ENCODE data around the gene WNT7B.

WNT7B gene

DNA sequence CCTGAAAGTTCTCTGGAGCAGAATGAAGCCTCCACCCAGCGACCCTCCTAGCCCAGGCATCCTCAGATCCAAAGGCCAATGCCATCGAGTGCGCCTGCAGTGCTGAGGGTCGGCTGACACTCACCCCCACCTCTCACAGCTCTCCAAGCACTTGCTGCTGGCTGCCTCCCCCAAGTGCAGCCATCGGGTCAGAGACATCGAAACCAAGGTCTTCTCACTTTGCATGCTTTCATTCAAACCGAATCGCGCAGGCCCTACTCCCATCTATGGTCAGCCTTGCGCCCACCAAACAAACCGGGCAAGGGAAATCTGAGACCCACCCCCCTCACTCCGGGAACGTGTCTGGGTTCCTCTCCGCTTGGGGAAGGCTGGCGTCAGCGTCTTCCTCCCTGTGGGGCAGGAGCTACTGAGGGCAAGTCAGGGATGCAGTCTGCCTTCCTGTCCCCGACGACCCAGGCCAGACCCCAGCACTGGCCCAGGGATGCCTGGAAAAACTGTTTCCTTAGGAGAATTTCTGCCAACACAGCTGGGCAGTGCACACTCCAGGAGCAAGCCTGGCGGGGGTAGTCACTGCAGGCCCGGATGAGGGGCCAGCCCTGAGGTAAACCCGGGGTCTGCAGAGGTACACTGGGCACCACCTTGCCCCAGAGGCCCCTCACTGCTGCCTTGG lies 7.0 kb downstream of the WNT7B start:
- no peak for DNase-seq

DNA sequence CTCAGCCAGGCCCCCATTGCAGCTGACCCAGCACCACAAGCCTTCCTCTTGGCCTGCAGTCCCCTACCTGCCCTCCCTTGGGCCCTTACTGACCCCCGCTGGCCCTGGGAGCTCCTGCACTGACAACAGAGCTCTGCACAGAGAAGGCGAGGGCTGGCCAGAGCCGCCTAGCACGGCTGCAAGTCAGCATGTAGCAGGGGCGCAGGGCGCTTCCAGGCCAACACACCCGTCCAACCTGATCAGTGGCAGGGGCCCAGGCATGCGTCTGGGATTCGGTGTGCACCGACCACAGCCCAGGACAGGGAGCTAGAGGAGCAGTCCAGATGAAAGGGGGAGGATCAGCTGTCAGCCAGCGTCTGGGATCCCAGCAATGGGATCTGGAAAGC lies 7.6 kb downstream of the WNT7B start:
- DNase-seq, result no peak

DNA sequence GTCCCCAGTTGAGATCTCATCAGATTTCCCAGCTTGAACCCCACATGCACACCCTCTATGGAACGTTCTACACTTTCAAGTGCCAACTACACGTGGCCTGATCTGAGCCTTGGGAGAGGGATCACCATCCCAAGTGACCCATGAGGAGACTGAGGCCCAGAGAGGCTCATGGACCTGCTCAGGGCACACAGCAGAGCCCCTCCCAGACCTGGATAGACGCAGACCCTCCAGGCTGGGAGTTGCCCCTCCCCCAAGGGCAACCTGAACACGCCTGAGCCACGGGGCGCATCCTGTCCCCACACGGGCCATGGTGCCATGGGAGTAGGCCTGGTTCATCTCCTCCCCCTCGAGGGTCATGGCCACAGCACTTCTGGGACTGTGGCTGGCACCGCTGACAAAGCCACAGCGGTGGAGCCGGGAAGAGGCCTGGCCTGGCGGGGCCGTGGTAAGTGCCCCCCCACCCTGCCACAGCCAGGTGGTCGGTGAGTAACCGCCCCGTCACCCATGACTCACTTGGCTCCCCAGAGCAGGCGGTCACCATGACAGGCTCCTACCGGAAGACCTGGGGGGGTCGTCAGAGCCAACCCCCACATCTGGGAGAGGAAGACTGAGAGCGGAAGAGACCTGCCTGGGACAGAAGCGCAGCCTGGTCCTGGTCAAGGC lies 8.1 kb downstream of the WNT7B start:
- no peak for DNase-seq

DNA sequence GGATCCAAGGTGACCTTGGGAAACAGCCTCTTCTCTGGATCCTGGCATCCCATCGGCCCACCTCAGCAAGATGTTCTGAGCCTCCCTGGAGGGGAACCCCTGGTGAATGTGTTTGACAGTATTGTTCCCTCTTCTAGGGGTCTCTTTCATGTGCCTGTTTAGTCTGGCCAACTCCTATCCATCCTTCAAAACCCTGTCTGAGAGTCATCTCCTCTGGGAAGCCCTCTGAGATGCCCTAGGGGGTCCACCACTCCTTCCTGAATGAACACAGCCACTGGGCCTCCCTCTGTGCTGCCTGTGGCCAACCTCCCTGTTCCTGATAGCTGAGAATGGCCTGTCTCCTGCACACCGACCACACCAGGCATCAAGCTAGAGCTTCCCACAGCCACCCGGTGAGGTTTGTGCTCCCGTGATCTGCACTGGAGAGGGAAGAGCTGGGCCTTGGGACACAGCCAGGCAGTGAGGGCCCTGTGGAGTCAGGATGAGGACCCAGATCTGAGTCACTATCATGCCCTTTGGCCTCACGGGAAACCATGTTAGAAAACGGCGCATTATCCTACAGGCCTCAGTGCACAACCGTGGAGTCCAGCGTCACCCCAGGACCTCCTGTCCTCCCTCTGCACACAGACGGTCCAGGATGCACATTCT lies 8.8 kb downstream of the WNT7B start:
- DNase-seq, result no peak

DNA sequence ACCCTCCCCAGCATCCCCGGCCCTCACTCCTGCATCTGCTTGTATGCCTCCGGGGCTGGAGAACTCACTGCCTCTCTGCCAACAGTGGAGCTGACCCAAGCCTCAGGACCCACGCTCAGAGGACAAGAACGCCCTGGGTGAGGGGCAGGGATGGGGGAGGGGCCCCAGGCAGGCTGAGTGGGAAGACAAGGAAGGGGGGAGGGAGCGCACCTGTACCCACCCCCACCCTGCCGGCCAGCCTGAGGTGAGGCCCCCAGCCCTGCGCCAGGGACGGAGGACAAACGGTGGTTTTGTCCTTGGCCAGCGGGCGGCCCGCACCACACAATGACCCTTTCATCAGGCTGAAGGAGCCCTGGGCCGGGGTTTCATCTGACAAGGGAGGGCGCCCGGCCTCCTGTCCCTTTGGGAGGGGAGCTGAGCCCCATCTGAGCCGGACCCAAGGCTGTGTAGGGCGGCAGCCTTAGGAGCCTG lies 10.0 kb downstream of the WNT7B start:
- DNase-seq, result no peak

DNA sequence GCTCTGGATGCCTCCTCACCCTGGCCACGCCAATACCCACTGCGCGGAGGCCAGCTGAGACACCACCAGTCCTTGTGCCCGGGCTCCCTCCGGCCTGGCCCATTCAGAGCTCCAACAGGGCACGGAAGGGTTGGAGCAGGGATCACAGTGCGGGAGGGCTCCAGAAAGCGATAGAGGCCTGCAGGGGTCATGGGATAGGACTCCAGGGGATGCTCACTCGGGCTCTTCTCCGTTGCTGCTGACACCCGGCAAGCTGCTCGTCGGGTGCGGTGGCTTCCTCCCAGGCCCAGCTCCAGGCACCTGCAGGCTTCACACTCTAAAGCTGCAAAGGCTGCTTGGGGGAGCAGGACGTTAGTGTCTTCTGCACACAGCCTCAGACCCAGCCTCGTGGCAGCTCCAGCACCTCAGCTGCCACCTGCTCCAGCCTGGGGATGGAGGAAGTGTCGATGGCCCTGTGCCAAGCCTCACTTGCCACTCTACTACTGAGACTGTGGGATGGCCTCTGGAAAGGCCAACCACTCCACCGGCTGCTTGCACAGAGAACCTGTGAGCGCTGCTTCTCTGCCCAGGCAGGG lies 10.6 kb downstream of the WNT7B start:
- no peak for DNase-seq

DNA sequence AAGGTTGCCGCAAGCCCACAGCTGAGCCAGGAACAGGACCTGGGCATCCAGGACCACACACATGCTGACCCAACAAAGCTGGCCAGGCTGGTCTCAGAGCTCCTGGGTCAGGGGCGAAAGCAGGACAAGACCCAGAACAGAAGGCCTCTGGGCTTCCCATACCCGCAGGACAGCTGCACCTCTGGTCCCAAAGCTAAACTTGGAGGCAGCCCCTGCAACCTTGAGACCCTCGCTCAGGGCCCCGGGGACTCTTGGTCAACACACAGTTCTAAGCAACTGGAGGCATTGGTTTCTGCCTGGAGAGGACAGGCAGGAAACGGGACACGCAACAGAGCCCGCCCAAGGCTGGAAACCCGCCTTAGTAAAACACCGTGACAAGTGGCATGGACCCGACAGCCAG lies 11.4 kb downstream of the WNT7B start:
- DNase-seq, result no peak

DNA sequence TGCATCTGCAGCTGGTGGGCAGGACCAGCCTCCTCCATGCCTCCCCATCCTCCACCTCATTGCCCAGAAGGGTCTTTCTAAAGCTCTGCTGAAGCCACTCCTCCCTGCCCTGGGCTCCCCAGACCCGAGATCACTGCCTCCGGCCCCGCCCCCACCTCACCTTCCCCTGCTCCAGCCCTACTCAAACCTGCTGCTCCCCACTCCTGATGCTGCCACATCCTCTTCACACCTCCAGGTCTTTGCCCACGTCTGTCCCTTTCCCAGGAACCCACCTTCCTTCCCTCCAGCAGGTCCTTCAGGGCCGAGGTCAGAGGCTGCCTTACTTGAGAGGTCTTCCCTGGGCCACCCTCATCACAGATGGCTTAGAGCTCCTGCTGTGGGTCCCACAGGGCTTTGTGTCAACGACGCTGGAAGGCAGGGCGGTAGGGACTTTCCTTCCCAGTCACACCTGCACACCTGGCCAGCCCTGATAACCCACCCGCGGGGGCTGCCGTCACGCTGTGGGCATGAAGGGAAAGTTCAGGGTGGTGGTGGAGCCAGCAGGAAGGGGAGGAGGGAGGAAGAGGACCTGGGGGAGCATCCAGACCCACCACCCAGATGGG lies 11.9 kb downstream of the WNT7B start:
- no peak for DNase-seq

DNA sequence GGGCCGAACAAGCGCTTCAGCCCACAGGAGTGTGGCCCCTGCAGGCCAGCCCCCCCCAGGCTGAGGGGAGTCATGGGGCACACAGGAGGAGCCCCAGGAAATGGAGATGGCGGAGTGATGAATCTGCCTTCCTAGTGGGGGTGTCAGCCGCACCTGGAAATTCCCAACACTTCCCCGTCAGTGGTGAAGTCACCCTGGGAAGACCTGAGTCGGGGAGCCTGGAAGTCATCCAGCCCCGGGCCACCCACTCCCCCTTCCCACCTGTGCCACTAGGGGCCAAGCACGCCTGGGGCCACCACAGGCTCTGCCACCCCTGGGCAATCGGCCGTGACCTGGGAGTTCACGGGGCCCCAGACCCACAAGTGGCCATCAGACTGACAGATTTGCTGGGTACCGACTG lies 12.6 kb downstream of the WNT7B start:
- no peak for DNase-seq

DNA sequence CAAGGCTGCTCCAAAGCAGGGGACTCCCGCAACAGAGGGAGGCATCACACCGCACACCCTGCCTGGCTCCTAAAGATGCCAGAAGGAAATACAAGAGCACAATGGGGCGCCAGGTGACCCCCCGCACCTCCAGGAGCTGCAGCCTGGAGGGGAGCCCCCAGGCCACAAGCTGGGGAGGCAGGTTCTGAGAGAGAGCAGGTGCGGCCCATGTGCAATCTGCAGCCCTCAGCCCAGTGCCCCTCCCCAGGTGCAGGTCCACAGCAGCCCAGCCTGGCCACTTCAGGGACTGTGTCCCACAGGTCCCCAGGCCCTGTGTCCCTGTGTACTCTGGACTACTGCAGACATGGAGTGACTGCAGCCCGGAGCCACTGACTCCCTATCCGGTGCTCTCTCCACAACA lies 13.1 kb downstream of the WNT7B start:
- DNase-seq, result no peak

DNA sequence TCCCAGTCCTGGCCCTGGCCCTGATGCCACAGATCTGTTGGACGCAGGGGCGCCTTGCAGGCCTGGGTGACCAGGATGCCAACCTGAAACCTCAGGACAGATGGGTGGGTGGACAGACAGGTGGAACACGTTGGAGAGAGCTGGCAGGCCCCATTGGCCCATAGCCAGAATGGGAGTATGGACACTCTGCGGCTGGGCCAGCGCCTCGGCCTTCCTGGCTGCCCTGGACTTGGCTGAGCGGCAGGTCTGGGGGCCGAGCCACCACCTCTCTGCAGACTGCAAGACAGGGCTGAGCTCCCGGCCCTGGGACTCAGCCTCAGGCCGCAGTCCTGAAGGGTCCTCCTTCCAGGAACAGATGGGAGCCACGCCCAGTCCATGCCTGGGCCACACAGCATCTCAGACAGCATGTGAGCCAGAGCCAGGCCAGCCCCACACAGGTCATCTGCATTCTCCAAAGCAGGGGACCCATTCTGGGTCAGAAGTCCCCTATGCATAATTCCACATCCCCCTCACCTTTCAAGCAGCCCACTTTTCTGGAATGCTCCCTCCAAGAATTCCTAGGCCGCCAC lies 14.1 kb downstream of the WNT7B start:
- no peak for DNase-seq

DNA sequence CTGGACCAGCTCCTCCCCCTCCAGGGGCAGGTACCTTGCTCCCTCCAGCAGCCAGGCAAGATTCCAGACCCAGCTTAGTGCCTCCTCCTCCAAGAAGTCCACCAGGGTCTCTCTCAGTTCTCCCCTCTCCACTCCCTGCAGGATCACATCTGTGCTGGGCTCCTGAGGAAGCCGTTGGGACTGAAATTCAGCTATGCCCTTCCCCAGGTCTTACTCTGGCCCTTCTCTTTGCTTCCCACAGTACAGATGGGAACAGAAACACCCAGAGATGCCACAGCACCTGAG lies 14.6 kb downstream of the WNT7B start:
- DNase-seq, result no peak

DNA sequence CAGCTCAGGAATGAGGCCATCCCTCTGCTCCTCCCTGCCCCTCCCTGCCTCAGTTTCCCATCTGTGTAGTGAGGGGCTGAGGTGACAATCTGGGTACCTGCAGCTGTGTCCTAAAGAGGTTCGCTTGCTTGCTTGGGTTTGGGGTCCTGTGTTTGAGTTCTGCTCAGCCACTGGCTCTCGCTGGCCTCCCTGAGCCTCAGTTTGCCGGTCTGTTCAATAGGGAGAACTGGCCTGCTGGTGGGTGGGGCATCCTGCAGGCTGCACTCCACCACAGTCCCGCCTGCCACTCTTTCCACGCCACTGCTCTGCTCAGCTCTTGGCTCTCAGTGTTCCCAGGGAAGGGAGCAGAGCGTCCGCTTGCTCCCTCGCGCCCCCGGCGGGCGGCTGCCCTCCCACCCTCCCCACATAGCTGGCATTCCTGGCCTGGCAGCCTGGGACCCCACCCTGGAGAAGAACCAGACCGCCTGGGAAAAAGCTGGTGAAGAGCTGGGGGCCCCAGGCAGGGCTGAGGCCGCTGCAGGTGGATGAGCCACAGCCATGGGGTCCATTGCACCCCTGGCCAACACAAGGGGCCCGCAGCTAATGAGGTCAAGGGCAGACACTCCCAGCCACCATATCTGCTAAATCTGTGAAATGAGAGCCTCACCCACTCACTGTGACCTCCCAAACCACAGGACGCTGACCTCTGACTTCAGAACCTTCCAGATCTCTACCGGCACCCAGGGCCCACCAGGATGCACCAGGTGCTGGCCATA lies 15.1 kb downstream of the WNT7B start:
- DNase-seq, result no peak

DNA sequence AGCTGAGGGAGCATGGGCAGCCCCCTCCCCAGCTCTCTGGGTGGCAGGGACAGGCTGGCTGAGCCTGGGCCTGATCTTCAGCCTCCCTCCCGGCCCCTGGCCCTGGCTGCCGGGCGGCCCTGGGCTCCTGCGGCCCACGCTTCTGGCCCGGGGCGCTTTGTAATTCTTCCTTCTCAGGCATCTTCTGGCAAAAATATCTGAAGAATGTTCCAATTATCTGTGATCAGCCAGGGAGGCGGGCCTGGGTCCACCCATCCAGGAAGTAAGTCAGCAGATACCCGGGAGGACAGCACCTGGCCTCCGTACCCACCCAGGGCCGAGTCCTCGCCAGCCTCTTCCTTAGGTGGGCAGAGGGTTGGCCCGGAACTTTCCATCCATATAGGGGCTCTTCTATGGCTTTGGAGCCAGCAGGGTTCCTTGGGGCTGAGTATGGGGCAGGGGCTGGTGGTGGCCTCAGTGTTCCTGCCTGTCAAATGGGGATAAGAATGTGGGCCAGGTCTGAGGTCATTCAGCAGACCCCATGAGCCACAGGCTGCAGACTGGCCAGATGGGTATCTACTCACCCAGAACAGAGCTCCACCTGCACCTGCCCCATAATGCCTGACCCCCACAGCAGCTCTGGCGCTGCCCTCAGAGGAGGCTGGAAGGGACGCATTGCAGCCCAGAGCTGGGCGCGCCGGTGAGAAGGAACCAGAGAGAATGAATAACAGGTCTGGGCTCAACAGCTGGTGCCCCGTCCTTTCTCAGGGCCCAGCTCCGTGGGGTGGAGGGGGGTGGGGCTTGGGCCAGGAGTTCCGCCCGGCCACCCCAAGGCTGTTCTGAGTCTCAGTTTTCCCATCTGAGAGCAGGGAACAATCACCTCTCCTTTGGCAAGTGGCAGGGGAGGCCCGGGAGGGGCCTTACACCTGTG lies 16.2 kb downstream of the WNT7B start:
- DNase-seq, result no peak

DNA sequence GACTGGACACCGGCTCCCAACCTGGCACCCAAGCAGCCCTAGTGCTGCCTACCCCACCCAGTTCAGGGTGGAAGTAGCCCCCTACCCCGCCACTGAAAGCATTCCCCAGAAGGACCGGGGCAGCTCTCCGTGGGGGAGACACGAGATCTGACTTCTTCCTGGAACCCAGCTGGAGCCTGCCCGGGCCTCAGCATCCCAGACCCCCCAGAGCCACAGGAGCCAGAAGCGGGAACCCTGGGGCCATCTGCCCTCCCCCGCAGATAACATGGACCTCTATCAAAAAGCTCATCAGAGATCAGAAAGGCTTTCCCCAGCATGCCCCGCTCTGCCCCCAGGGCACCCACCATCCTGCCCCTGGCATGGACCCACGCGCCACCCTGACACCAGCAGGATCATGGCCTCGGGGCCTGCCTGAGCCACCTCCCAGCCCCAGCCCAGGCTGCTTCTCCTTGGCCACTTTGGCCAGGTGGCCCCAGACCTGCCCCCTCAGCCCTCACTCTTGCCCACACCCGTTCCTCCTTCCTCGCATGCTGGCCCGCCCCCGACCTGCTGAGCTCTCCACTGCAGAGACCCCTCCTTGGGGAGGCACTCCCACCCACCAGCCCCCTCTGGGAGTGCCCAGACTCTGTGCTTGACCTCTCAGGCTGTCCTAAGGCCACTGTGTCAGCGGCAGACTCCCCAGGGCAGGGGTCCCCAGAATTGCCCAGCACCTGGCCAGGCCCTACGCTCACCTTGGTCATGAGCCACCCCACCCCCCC lies 17.1 kb downstream of the WNT7B start:
- no peak for DNase-seq

DNA sequence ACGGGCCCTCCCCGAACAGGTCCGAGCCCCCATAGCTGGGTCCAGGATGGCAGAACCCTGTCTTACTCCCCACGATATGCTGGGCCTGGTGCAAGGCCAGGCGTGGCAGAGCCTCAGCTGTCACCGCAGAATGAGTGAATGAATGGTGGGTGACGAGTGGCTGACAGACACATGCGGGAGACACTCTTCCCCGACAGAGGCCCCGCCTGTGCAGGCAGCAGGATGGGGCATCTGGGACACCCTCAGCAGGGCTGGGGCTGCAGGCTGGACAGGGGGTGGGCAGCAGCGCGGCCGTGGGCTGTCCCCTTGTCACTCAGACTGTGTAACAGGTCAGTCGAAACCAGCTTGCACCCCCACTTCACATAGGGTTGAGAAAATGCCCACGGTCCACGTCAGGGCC lies 18.0 kb downstream of the WNT7B start:
- no peak for DNase-seq

DNA sequence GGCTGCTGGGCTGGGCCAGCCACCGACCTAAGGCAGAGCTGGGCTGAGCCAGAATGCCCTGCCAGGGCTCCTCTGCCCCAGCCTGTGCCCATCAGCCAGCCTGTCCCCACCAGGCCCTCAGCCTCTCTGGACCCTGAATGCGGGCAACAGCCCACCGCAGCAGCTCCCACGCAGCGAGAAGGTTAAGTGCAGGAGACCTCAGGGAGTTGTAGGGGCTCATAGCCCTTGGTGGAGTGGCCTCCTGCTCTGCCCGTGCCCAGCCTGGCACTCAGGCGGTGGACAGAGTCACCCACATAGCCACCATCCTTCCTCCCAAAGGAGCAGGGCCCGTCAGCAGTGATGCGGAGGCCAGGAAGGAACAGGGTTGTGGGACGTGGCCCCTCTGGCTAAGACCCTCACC lies 19.1 kb downstream of the WNT7B start:
- no peak for DNase-seq

DNA sequence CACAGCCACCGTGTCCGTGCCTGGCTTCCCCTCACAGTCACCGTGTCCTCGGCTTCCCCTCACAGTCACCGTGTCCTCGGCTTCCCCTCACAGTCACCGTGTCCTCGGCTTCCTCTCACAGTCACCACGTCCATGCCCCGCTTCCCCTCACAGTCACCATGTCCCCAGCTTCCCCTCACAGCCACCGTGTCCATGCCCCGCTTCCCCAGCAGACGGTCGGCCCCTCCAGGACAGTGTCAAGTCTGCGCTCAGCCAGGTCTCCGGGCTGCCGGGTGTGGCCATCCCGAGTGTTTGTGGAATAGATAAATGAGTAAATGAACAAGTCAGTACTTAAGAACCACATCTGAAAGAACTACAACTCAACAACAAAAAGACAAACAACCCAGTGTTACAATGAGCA lies 23.8 kb downstream of the WNT7B start:
- no peak for DNase-seq

DNA sequence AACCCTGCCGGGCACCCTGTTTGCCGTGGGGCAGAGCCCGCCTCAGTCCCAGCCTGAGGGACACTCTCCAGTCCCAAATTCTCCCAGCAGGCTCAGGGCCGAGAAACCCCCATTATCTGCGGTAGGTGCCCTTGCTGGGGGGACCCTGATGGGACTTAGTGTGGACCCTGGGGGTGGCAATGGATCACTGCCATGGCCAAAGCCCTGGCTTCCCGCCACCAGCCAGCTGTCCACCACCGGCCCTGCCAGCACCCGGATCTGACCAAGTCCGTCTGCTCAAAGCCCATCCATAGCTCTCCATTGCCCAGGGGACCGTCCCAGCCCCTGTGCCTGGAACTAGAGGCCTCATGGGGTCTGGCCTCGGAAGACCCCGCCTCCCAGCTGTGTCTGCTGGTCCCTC lies 24.4 kb downstream of the WNT7B start:
- DNase-seq, result no peak

DNA sequence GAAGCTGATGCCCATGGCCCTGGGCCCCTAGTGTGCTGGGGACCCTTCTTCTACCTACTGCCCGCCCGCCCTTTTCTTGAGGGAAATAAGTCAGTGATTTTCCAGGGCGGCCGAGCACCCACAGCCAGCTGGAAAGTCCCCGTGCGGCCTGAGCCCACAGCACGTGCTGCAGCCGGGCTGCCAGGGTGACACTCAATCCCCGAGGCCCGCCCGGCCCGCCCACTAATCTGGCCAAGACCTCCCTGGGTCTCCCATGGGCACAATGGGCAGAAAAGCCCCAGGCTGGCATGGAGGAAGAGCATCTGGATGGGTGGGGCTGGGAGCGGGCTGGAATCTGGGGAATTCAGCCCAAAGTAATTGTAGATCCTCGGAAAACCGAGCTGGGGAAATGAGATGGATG lies 24.8 kb downstream of the WNT7B start:
- DNase-seq, result no peak

DNA sequence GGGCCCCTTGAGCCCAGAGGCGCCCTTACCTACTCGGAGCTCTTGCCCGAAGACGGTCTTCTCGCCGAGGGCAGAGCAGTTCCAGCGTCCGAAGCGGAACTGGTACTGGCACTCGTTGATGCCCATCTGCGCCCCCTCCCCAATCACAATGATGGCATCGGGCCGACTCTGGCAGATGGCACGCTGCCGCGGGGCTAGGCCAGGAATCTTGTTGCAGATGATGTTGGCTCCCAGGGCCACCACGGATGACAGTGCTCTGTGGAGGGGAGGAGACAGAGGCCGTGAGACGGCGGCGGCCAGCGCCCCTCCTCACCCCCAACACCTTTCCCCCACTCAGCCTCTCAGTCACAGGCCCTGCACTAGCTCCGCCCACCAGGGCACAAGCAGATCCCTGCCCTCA lies 27.1 kb downstream of the WNT7B start:
- DNase-seq, result no peak
